22Rv1 (cell line): ENCODE results near the gene SMC6.

Source experiments
- ZFX ChIP-seq: fragments of 450-650 bp; IDR thresholded peaks from 2 replicates; pipeline ENCODE4 v1.6.1; 2017; ENCODE audit warnings: antibody characterized with exemption, borderline replicate concordance
- TF ChIP-seq, protein P1 (sequence below): fragments of 450-650 bp; IDR thresholded peaks from 2 replicates; pipeline ENCODE4 v1.5.1; 2017; ENCODE audit warnings: mild to moderate bottlenecking

DNA sequence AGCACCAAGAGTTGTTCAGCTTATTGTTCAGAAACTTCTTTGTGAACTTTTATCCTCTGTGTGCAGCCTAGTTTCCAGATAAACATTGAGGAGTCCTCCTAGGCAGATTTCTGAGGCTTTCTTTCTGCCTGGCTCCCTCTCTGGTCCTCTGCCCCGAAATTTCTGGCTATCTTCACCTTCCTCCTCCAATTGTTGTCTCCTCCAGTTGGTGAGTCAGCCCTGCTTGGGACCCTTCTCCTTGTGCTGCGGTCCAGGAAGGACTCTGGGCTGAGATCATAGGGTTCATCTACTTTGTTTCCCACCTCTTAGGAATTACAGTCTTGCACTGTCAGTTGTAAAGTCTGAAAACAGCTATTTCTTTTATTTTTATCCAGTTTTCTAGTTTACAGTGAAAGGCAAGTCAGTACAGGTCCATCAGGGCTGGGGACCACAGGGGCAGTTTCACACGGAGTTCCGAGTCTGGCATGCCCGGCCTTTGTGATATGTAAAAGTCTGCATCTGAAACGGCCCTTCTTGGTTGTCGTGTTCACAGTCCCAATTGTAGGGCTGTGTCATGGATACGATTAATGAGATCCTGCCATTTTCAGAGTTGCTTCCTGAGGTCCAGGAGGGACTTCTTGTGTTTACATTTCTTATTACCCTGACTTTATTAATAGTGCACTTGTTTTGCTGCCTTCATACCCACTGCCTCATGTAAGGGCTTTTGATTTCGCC lies 100.8 kb downstream of the SMC6 start:
- TF ChIP-seq, protein P1, sequence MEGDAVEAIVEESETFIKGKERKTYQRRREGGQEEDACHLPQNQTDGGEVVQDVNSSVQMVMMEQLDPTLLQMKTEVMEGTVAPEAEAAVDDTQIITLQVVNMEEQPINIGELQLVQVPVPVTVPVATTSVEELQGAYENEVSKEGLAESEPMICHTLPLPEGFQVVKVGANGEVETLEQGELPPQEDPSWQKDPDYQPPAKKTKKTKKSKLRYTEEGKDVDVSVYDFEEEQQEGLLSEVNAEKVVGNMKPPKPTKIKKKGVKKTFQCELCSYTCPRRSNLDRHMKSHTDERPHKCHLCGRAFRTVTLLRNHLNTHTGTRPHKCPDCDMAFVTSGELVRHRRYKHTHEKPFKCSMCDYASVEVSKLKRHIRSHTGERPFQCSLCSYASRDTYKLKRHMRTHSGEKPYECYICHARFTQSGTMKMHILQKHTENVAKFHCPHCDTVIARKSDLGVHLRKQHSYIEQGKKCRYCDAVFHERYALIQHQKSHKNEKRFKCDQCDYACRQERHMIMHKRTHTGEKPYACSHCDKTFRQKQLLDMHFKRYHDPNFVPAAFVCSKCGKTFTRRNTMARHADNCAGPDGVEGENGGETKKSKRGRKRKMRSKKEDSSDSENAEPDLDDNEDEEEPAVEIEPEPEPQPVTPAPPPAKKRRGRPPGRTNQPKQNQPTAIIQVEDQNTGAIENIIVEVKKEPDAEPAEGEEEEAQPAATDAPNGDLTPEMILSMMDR, result no peak
- TF ChIP-seq ZFX, result no peak
